NOMO-1 treated with dmso at 0.1 percent for 144 hours (cell line): Measurements from ENCODE around the gene IRF6.
A peak's percentile ranks its signal among the peaks of the same experiment; 100 is the strongest.

Experiments
- DNase-seq: peaks from one replicate; lab custom pipeline; 2025; ENCODE audit not compliant: unreplicated experiment; lab: John Stamatoyannopoulos, UW

IRF6 gene

GRCh38 chr1:209805875-209806760, at the start of gene IRF6:
IRF6 (minus strand) TSS chr1:209806142; CDS start chr1:209801413, 4,729 bp downstream.
- peak; percentile 38 for DNase-seq

GRCh38 chr1:209855623-209856022, 49.7 kb upstream of the IRF6 start:
- DNase-seq = no peak

GRCh38 chr1:209855006-209855405, 49.1 kb upstream of the IRF6 start:
- no peak for DNase-seq

GRCh38 chr1:209854196-209854595, 48.3 kb upstream of the IRF6 start:
- DNase-seq = no peak

- DNase-seq = no peak
These were observed 47.7 kb upstream of the IRF6 start for GRCh38 chr1:209853676-209854075.

- DNase-seq = no peak
These were observed 44.5 kb upstream of the IRF6 start for GRCh38 chr1:209850342-209850979.

GRCh38 chr1:209849388-209849787, 43.4 kb upstream of the IRF6 start:
- DNase-seq = no peak

GRCh38 chr1:209845408-209845725, 39.4 kb upstream of the IRF6 start:
- DNase-seq = no peak

- no peak for DNase-seq
These were observed 38.9 kb upstream of the IRF6 start for GRCh38 chr1:209844695-209845407.

- DNase-seq = no peak
These were observed 34.7 kb upstream of the IRF6 start for GRCh38 chr1:209840611-209841010.

- no peak for DNase-seq
These were observed 34.1 kb upstream of the IRF6 start for GRCh38 chr1:209839875-209840546.

GRCh38 chr1:209838537-209838936, 32.6 kb upstream of the IRF6 start:
- no peak for DNase-seq

GRCh38 chr1:209837671-209838070, 31.7 kb upstream of the IRF6 start:
- no peak for DNase-seq

GRCh38 chr1:209835782-209836298, 29.9 kb upstream of the IRF6 start:
- no peak for DNase-seq

- no peak for DNase-seq
These were observed 25.7 kb upstream of the IRF6 start for GRCh38 chr1:209831615-209832014.

GRCh38 chr1:209830722-209831121, 24.8 kb upstream of the IRF6 start:
- no peak for DNase-seq

- no peak for DNase-seq
These were observed 23.8 kb upstream of the IRF6 start for GRCh38 chr1:209829716-209830115.

GRCh38 chr1:209827384-209828262, 21.7 kb upstream of the IRF6 start, which contains the start of gene UTP25:
UTP25 (plus strand) TSS chr1:209827972; CDS start chr1:209828064, 92 bp downstream.
- DNase-seq = peak; percentile 90

GRCh38 chr1:209825591-209826434, 19.9 kb upstream of the IRF6 start:
- DNase-seq = no peak
